Tibial nerve (tissue), 4 donors: Measurements from ENCODE around the gene ZNF407. TPM values are rescaled to one million over a fixed set of nuclear protein-coding genes. Genes with fewer than 3 reads are reported as not detected.

ENCODE experiments used
- DNase-seq, 2 donors: peaks; one replicate each; pipeline ENCODE4 v3.0.0-alpha.2; 2019; ENCODE audit warnings: low spot score in 2 of 2
- H3K27ac ChIP-seq, 4 donors: fragments of 200-600 bp; sonication (generic) in 3 of 4; one replicate each; pipeline ENCODE4 v1.5.1; 2017 to 2019; ENCODE audit warnings: mild to moderate bottlenecking in 1 of 4
- H3K27me3 ChIP-seq, 2 donors: fragments of 200-600 bp; sonication (generic) in 1 of 2; one replicate each; pipeline versions ENCODE4 v1.5.1 to v1.6.0; 2017 to 2019
- H3K36me3 ChIP-seq, 3 donors: fragments of 200-600 bp; sonication (generic); one replicate each; pipeline ENCODE4 v1.5.1; 2018 to 2019
- H3K4me1 ChIP-seq, 4 donors: fragments of 200-600 bp; sonication (generic) in 3 of 4; one replicate each; pipeline ENCODE4 v1.5.1; 2017 to 2019
- H3K4me3 ChIP-seq, 4 donors: fragments of 200-600 bp; sonication (generic) in 3 of 4; one replicate each; pipeline ENCODE4 v1.5.1; 2017 to 2019; ENCODE audit warnings: mild to moderate bottlenecking in 1 of 4, moderate library complexity in 1 of 4
- H3K9me3 ChIP-seq, 4 donors: fragments of 200-600 bp; sonication (generic) in 3 of 4; one replicate each; pipeline ENCODE4 v1.5.1; 2017 to 2019
- CTCF ChIP-seq, 5 experiments: fragments of 200-600 bp in 3 of 5; fragments of 450-650 bp in 2 of 5; sonication (generic) in 3 of 5; IDR thresholded peaks; one replicate each; pipeline ENCODE4 v1.5.1; 2016 to 2019; ENCODE audit warnings: antibody characterized with exemption in 5 of 5, mild to moderate bottlenecking in 3 of 5, moderate library complexity in 2 of 5
- EP300 ChIP-seq, 2 donors: sonication (generic); formaldehyde crosslinking; IDR thresholded peaks; one replicate each; pipeline ENCODE4 v1.6.1; 2017; ENCODE audit warnings: antibody characterized with exemption in 2 of 2, mild to moderate bottlenecking in 1 of 2
- POLR2A ChIP-seq, 2 donors: fragments of 450-650 bp; IDR thresholded peaks; one replicate each; pipeline ENCODE4 v1.6.1; 2017; ENCODE audit warnings: antibody characterized with exemption in 2 of 2, mild to moderate bottlenecking in 2 of 2, moderate library complexity in 2 of 2
- WGBS, 2 donors: methylation state at CpG; one replicate each; pipeline ENCODE4 v1.1.5; 2018; 5-methylcytosine and 5-hydroxymethylcytosine counted together
- total RNA-seq, 4 donors: library from RNA; depleted of rRNA; stranded (reverse); fragments of >200 nt; gene quantifications; one replicate each; pipeline ENCODE4 v1.1.0, GENCODE V29; 2016

Gene ZNF407
- total RNA-seq, 4 donors from 2014 or later, result 18.6 to 22.8 (median 19.6) TPM

GRCh38 chr18:74604361-74604760 is 6.7 kb downstream of the ZNF407 start:
- H3K9me3 ChIP-seq, result no peaks in the 10 kb centered on the region
- H3K36me3 ChIP-seq, result peaks cover 0 to 4% (median 0%) of the 10 kb centered on the region in 3 donors
- H3K27ac ChIP-seq, result no peak overlapping the region
- TF ChIP-seq POLR2A (IDR thresholded peaks at IDR 0.05) (no peak), EP300 (IDR thresholded peaks at IDR 0.05) (no peak), CTCF (IDR thresholded peaks at IDR 0.05) (no peak)
- DNase-seq, result no peak
- no peaks in the 10 kb centered on the region for H3K27me3 ChIP-seq
- H3K4me3 ChIP-seq, result no peak overlapping the region
- peaks cover 0 to 17% (median 2%) of the 10 kb centered on the region in 4 donors for H3K4me1 ChIP-seq

DNA sequence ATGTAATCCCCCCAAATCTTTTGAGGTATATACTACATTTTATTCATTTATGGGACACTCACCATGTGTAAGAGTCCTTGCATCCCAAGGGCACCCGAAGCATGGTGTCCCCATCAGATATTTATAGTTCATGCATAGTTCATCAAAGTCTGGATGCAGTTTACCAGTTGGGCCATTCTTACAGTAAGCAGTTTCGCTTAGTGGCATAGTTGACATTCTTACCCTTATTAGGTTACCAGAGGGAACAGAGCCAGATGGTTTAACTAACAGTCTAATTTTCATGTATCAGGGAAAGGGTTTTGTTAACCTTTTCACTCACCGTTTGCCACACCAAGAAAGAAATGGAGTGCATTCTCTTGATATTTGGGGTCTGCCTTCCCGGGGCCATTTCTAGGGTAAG is 7.1 kb downstream of the ZNF407 start:
- TF ChIP-seq POLR2A (IDR thresholded peaks at IDR 0.05) (no peak), CTCF (IDR thresholded peaks at IDR 0.05) (no peak), EP300 (IDR thresholded peaks at IDR 0.05) (no peak)
- Histone ChIP-seq H3K4me3 (no peak overlapping the region), H3K9me3 (no peaks in the 10 kb centered on the region), H3K4me1 (peaks cover 0 to 13% (median under 1%) of the 10 kb centered on the region in 4 donors), H3K27me3 (no peaks in the 10 kb centered on the region), H3K27ac (no peak overlapping the region), H3K36me3 (peaks cover 0 to 4% (median 0%) of the 10 kb centered on the region in 3 donors)
- DNase-seq, result no peak
- 51 to 66% methylated on average over 4 of the region's 4 CpGs for WGBS, 2 donors

DNA sequence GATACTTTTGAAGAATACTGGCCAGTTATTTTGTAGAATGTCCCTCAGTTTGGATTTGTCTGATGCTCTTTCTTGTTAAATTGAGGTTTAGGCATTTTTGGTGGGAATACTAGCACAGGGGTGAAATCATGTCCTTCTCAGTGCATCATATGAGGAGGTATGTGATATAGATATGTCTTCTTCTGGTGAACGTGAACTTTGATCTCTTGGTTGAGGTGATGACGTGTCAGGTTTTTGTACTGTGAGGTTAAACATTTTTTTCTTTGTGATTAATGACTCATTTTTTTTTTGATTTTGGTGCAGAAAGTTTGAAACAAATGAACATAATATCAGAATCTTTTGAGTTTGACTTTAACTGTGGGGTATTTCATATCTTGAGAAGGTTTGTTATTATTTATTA is 11.0 kb downstream of the ZNF407 start:
- TF ChIP-seq CTCF (IDR thresholded peaks at IDR 0.05) (no peak), EP300 (IDR thresholded peaks at IDR 0.05) (no peak), POLR2A (IDR thresholded peaks at IDR 0.05) (no peak)

DNA sequence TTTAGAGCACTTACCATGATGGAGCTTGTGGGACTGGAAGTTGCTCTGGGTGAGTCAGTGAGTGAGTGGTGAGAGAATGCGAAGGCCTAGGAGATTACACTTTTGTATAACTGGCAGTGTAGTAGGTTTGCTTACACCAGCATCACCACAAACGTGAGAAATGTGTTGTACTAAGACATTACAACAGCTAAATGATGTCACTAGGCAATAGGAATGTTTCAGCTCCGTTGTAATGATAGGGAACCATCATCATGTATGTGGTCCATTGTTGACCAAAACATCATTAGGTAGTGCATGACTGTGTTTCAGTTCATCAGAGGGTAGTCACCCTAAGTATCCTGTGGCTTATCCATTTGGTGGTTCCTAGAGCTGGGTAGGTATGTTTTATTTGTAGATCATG is 11.9 kb downstream of the ZNF407 start:
- DNase-seq, result no peak
- no peaks in the 10 kb centered on the region for H3K27me3 ChIP-seq
- no peaks in the 10 kb centered on the region for H3K9me3 ChIP-seq
- H3K4me1 ChIP-seq, result peaks cover 0 to 27% (median 0%) of the 10 kb centered on the region in 4 donors
- H3K36me3 ChIP-seq, result no peaks in the 10 kb centered on the region
- 77 to 80% methylated on average over 3 of the region's 3 CpGs for WGBS, 2 donors
- H3K4me3 ChIP-seq, result no peak overlapping the region
- no peak for TF ChIP-seq CTCF (IDR thresholded peaks at IDR 0.05)
- TF ChIP-seq EP300 (IDR thresholded peaks at IDR 0.05), result no peak
- TF ChIP-seq POLR2A (IDR thresholded peaks at IDR 0.05), result no peak
- H3K27ac ChIP-seq, result no peak overlapping the region

More for the DNA sequence above, 11.0 kb downstream of the ZNF407 start:
- no peak overlapping the region for H3K27ac ChIP-seq
- no peaks in the 10 kb centered on the region for H3K36me3 ChIP-seq
- peaks cover 0 to 27% (median 0%) of the 10 kb centered on the region in 4 donors for H3K4me1 ChIP-seq
- no peak overlapping the region for H3K4me3 ChIP-seq
- WGBS, 2 donors, result 92 to 96% methylated on average over 2 of the region's 2 CpGs
- DNase-seq, result no peak
- H3K27me3 ChIP-seq, result no peaks in the 10 kb centered on the region
- no peaks in the 10 kb centered on the region for H3K9me3 ChIP-seq

DNA sequence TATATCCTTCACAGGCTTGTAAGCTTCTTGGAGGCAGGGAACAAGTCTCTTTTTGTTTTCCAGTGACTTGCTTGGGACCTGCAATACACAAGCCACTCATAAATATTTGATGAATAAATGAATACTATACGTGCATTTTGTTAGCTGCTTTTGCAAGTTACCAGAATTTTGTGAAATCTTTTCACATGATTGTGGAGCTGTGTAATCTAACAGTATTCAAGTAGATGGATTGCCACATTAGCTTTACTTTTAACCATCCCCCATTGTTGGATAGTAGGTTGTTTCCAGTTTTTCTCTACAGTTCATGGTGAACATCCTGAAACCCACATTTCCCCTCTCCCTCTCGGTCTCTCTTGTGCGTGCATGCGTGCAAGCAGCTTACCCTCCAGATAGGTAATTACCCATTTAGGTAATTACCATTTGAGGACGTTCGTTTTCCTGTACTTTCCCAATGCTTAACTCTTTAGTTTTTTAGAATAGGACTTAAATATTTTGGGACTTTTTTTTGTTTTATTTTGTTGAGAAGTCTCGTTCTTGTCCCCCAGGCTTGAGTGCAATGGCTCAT is 12.5 kb downstream of the ZNF407 start:
- no peaks in the 10 kb centered on the region for H3K9me3 ChIP-seq
- 85% methylated on average over 7 of the region's 7 CpGs for WGBS, 2 donors
- H3K4me3 ChIP-seq, result no peak overlapping the region
- H3K27ac ChIP-seq, result no peak overlapping the region
- H3K4me1 ChIP-seq, result peaks cover 0 to 21% (median 0%) of the 10 kb centered on the region in 4 donors
- H3K27me3 ChIP-seq, result no peaks in the 10 kb centered on the region
- TF ChIP-seq CTCF (IDR thresholded peaks at IDR 0.05) (no peak), POLR2A (IDR thresholded peaks at IDR 0.05) (no peak), EP300 (IDR thresholded peaks at IDR 0.05) (no peak)
- DNase-seq, result no peak
- H3K36me3 ChIP-seq, result no peaks in the 10 kb centered on the region
